ENCODE data around the gene TTC39B.

Gene TTC39B

DNA sequence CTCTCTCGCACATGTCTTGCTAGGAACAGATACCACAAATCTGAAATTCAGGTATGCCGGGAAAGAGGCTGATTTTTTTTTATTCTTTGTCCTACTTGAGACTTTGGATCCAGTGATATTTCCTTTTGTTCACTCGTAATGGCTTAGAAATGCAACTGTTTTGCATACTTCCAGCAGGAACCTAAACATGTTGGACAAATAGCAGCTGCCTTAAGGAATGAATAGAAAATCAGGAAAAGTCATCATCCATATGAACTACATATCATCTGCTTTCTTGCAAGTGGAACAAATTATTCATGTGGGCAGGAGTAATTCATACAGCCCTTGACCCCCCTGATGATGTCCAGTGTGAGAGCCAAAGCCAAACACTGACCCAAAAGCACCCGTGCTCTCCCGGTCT lies 17.4 kb downstream of the TTC39B start:
- no peak overlapping the region for H3K4me3 Mint-ChIP-seq
- no peaks in the 10 kb centered on the region for H3K27me3 Mint-ChIP-seq (ENCODE audit: low read depth)
- no peak overlapping the region for H3K27ac Mint-ChIP-seq
- H3K9me3 Mint-ChIP-seq: no peaks in the 10 kb centered on the region
- H3K4me1 Mint-ChIP-seq (ENCODE audit: low read depth): peaks cover 31% of the 10 kb centered on the region
- H3K36me3 Mint-ChIP-seq (ENCODE audit: low read depth): peaks cover 29% of the 10 kb centered on the region

DNA sequence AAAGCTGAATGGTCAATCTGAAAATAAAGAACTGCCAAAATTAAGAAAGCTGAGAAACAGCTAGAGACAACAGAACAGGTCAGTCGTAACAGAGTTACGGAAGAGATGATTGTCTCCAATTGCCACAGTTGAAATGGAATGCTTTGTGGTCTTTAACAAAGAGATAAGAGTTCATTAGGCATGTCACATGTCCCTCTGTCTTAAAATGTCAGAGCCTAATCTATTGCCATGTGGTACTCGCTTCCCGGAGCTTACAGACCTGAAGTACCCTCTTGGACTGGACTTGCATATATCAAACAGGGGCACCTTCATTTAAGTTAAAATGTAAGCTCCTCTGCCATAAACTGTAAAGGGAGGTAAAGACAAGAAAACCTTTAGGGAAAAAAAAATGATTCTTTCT lies 19.7 kb downstream of the TTC39B start:
- H3K36me3 Mint-ChIP-seq (ENCODE audit: low read depth): peaks cover 22% of the 10 kb centered on the region
- peaks cover 24% of the 10 kb centered on the region for H3K4me1 Mint-ChIP-seq (ENCODE audit: low read depth)
- no peak overlapping the region for H3K27ac Mint-ChIP-seq
- no peaks in the 10 kb centered on the region for H3K27me3 Mint-ChIP-seq (ENCODE audit: low read depth)
- no peak overlapping the region for H3K4me3 Mint-ChIP-seq
- H3K9me3 Mint-ChIP-seq: no peaks in the 10 kb centered on the region

GRCh38 chr9:15286161-15286821 lies 20.7 kb downstream of the TTC39B start:
- peaks cover 22% of the 10 kb centered on the region for H3K4me1 Mint-ChIP-seq (ENCODE audit: low read depth)
- no peak overlapping the region for H3K4me3 Mint-ChIP-seq
- peaks cover 20% of the 10 kb centered on the region for H3K36me3 Mint-ChIP-seq (ENCODE audit: low read depth)
- H3K27ac Mint-ChIP-seq: no peak overlapping the region
- H3K27me3 Mint-ChIP-seq (ENCODE audit: low read depth): no peaks in the 10 kb centered on the region
- H3K9me3 Mint-ChIP-seq: no peaks in the 10 kb centered on the region

DNA sequence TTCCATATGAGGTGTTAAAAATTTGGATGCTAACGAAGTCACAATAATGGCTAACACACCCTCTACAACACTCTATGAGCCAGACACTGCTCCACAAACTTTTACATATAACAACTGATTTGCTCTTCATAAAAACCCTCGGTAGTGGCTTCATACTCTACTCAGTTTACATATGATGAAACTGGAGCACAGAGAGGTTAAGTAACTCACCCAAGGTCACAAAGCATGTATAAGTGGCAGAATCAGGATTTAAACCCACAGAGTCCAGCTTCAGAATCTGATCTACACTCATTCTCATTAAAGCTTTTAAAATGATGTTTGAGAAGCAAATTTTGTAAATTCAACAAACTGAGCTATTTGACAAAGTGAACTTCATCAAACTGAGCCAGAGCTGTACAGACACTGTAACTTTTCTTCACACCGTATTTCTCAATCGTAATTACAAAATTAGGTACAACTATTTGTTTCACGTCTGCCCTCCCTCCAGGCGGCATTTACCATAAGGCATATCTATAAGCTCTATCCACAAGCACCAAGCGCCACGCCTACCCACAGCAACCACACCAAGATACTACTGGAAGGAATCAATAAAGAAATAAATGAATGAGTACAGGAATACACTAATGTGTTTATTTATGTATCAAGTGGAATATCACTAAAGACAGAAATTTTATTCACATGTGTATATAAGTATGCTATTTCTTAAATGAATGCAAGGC lies 24.3 kb downstream of the TTC39B start:
- Mint-ChIP-seq H3K4me1 (ENCODE audit: low read depth) (peaks cover 24% of the 10 kb centered on the region), H3K4me3 (no peak overlapping the region), H3K27ac (no peak overlapping the region), H3K27me3 (ENCODE audit: low read depth) (no peaks in the 10 kb centered on the region), H3K9me3 (no peaks in the 10 kb centered on the region), H3K36me3 (ENCODE audit: low read depth) (peaks cover 9% of the 10 kb centered on the region)

- Mint-ChIP-seq H3K4me1 (ENCODE audit: low read depth) (peaks cover 17% of the 10 kb centered on the region), H3K36me3 (ENCODE audit: low read depth) (peaks cover 3% of the 10 kb centered on the region), H3K27ac (no peak overlapping the region), H3K27me3 (ENCODE audit: low read depth) (no peaks in the 10 kb centered on the region), H3K4me3 (no peak overlapping the region), H3K9me3 (no peaks in the 10 kb centered on the region)
Observed at GRCh38 chr9:15280647-15281046, 26.4 kb downstream of the TTC39B start.

- Mint-ChIP-seq H3K27ac (no peak overlapping the region), H3K27me3 (ENCODE audit: low read depth) (no peaks in the 10 kb centered on the region), H3K9me3 (no peaks in the 10 kb centered on the region), H3K36me3 (ENCODE audit: low read depth) (peaks cover 3% of the 10 kb centered on the region), H3K4me3 (no peak overlapping the region), H3K4me1 (ENCODE audit: low read depth) (peaks cover 21% of the 10 kb centered on the region)
Observed at GRCh38 chr9:15278839-15279238, 28.2 kb downstream of the TTC39B start.

GRCh38 chr9:15278091-15278687 lies 28.8 kb downstream of the TTC39B start:
- Mint-ChIP-seq H3K4me3 (no peak overlapping the region), H3K4me1 (ENCODE audit: low read depth) (peaks cover 24% of the 10 kb centered on the region), H3K36me3 (ENCODE audit: low read depth) (peaks cover 6% of the 10 kb centered on the region), H3K27me3 (ENCODE audit: low read depth) (no peaks in the 10 kb centered on the region), H3K9me3 (no peaks in the 10 kb centered on the region), H3K27ac (no peak overlapping the region)

- no peak overlapping the region for H3K4me3 Mint-ChIP-seq
- peaks cover 21% of the 10 kb centered on the region for H3K4me1 Mint-ChIP-seq (ENCODE audit: low read depth)
- no peak overlapping the region for H3K27ac Mint-ChIP-seq
- H3K9me3 Mint-ChIP-seq: no peaks in the 10 kb centered on the region
- no peaks in the 10 kb centered on the region for H3K27me3 Mint-ChIP-seq (ENCODE audit: low read depth)
- H3K36me3 Mint-ChIP-seq (ENCODE audit: low read depth): peaks cover 6% of the 10 kb centered on the region
Observed at GRCh38 chr9:15277400-15278090, 29.5 kb downstream of the TTC39B start.

- Mint-ChIP-seq H3K27ac (no peak overlapping the region), H3K4me3 (no peak overlapping the region), H3K36me3 (ENCODE audit: low read depth) (peaks cover 11% of the 10 kb centered on the region), H3K27me3 (ENCODE audit: low read depth) (no peaks in the 10 kb centered on the region), H3K4me1 (ENCODE audit: low read depth) (peaks cover 26% of the 10 kb centered on the region), H3K9me3 (no peaks in the 10 kb centered on the region)
Observed at GRCh38 chr9:15276328-15276938, 30.6 kb downstream of the TTC39B start.

DNA sequence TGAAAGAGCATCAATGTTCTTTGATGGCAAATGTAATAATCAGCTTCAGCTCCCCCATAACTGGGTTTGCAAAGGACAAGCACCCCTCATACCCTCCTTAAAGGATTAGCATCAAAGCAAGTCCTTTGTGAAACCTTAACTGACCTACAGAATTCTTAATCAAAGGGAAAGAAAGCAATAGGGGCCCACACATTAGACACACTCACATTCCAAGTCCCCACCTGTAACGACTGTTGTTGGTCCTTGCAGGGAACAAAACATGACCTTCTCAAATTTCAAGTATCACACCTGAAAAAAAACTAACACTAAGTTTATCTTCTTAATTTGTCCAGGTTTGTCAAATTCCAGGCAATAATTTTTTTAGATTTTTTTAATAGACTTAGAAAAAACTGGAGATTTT lies 32.6 kb downstream of the TTC39B start:
- H3K27me3 Mint-ChIP-seq (ENCODE audit: low read depth): no peaks in the 10 kb centered on the region
- no peaks in the 10 kb centered on the region for H3K9me3 Mint-ChIP-seq
- peaks cover 26% of the 10 kb centered on the region for H3K4me1 Mint-ChIP-seq (ENCODE audit: low read depth)
- H3K4me3 Mint-ChIP-seq: no peak overlapping the region
- H3K36me3 Mint-ChIP-seq (ENCODE audit: low read depth): peaks cover 11% of the 10 kb centered on the region
- H3K27ac Mint-ChIP-seq: no peak overlapping the region

DNA sequence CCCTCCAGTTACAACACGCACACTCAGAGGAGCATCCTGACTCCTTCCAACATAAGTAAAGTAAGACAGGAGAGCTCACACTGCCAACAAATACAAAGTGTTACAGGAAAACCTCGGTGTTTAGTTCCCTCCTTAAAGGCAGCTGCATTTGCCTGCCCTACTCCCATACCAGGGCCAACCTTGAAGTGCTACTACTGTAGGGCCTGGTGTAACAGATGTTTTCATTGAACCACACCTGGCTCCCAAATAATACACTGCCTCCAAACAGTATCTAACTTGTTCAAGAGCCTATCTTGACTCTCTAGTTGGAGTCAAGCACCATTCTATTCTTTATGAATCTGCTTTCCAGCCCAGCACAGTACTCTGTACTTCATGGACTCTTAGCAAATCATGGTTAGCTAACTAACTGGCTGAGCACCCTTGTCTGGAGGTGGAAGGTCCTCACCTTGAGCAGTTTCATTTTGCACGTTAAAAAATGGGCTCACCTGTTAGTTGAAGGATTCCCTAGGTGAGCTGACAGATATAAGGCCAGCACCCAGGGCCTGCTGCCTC lies 34.6 kb downstream of the TTC39B start:
- Mint-ChIP-seq H3K27ac (peak overlapping the region; percentile 60), H3K4me1 (ENCODE audit: low read depth) (peaks cover 22% of the 10 kb centered on the region), H3K9me3 (no peaks in the 10 kb centered on the region), H3K27me3 (ENCODE audit: low read depth) (no peaks in the 10 kb centered on the region), H3K36me3 (ENCODE audit: low read depth) (peaks cover 14% of the 10 kb centered on the region), H3K4me3 (no peak overlapping the region)

GRCh38 chr9:15271403-15271802 lies 35.6 kb downstream of the TTC39B start:
- H3K9me3 Mint-ChIP-seq: no peaks in the 10 kb centered on the region
- H3K36me3 Mint-ChIP-seq (ENCODE audit: low read depth): peaks cover 14% of the 10 kb centered on the region
- no peak overlapping the region for H3K27ac Mint-ChIP-seq
- no peaks in the 10 kb centered on the region for H3K27me3 Mint-ChIP-seq (ENCODE audit: low read depth)
- H3K4me1 Mint-ChIP-seq (ENCODE audit: low read depth): peaks cover 22% of the 10 kb centered on the region
- no peak overlapping the region for H3K4me3 Mint-ChIP-seq

DNA sequence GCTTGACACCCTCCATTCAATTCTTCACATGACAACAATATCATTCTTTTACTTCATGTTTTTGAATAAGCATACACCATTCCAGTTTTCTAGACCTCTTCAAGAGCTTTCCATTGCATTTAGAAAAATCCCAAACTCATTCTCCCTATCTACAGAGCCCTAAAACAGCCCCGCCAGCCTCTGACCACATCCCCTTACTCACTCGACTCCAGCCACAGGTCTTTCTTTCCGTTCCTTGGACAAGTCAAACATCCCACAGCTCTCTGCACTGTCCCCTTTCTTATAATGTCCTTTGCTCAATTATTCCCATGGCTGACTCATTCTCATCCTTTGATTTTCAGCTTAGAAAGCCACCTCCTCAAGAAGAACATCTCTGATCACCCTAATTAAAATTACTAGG lies 38.2 kb downstream of the TTC39B start:
- no peak overlapping the region for H3K27ac Mint-ChIP-seq
- no peak overlapping the region for H3K4me3 Mint-ChIP-seq

GRCh38 chr9:15268317-15268716 lies 38.7 kb downstream of the TTC39B start:
- H3K4me3 Mint-ChIP-seq: no peak overlapping the region
- peaks cover 17% of the 10 kb centered on the region for H3K36me3 Mint-ChIP-seq (ENCODE audit: low read depth)
- H3K9me3 Mint-ChIP-seq: no peaks in the 10 kb centered on the region
- H3K4me1 Mint-ChIP-seq (ENCODE audit: low read depth): peaks cover 17% of the 10 kb centered on the region
- no peaks in the 10 kb centered on the region for H3K27me3 Mint-ChIP-seq (ENCODE audit: low read depth)
- no peak overlapping the region for H3K27ac Mint-ChIP-seq

More for the DNA sequence above, 38.2 kb downstream of the TTC39B start:
- H3K9me3 Mint-ChIP-seq: no peaks in the 10 kb centered on the region
- H3K4me1 Mint-ChIP-seq (ENCODE audit: low read depth): peaks cover 15% of the 10 kb centered on the region
- H3K36me3 Mint-ChIP-seq (ENCODE audit: low read depth): peaks cover 15% of the 10 kb centered on the region
- no peaks in the 10 kb centered on the region for H3K27me3 Mint-ChIP-seq (ENCODE audit: low read depth)
